GM19023 (cell line): Measurements from ENCODE around the gene LENEP.

Experiments used
- ATAC-seq: cut with Tn5 transposase; IDR thresholded peaks from one replicate; pipeline ENCODE4 v1.9.1; 2021; ENCODE audit warnings: mild to moderate bottlenecking, moderate library complexity; ENCODE audit not compliant: unreplicated experiment

The LENEP gene

DNA sequence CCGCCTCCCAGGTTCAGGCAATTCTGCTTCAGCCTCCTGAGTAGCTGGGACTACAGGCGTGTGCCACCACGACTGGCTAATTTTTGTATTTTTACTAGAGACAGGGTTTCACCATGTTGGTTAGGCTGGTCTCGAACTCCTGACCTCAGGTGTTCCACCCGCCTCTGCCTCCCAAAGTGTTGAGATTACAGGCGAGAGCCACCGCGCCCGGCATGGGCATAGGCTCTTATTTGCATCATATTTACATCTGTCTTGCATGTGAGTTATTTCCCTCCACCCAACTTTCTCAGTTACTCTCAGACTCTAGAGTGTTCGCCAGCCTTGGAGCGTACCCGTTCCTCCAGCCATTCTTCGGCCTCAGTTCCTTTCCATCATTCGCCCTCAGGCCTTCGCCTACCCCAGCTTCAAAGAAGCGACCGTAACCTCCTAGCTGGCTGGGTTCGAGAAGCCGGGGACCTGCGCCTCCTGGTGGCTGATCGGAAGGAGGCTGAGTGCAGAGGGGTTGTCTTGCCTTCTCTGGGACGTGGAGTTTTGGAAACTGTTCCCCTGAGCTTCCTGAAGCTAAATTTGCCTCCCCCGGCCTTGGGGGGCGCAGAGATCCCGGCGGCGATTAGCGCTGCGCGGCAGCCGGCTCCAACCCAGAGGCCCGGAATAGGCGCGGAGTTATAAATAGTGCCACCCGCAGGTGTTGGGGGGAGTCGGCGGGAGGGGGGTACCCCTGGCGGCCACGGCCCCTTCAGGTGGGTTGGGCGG lies 5.6 kb downstream of the LENEP start:
- ATAC-seq, result no peak

DNA sequence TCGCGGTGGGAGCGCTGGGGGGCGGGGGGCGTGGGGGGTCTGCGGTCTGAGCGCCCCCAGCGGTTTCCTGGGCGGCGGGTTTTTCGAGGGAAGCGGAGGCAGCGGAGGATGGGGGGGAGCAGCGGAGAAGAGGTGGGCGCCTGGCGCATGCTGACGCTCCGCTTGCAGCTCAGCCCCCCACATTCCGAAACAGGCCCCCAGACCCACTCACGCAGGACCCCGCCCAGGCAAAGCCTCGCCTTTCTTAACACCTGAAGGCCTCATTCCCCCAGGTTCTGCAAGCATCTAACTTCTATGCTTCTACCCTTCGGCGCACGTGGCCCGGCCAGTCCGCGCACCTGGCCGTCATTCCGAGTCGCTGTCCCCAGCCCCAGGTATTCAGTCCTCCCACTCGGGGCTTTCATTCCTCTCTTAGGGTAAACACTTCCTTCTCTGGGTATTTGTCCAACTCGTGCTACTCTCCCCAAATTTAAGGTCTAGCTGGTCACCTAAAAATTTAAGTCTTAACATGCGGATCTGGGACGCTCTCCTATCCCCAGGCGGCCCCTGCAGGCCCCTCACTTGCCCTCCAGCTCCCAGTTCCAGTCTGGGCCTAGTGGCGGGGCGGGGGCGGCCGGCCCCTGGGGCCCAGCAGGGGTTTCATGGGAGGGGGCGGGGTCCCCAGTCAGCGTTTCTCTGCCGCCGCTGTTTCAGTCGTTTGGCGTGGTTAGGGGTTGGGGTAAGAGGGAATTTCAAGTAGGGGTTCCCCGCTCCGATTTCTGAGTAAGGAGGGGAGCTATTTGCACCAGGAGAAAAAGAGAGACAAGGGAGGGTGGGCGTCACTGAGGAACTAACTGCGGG lies 6.4 kb downstream of the LENEP start:
- no peak for ATAC-seq

DNA sequence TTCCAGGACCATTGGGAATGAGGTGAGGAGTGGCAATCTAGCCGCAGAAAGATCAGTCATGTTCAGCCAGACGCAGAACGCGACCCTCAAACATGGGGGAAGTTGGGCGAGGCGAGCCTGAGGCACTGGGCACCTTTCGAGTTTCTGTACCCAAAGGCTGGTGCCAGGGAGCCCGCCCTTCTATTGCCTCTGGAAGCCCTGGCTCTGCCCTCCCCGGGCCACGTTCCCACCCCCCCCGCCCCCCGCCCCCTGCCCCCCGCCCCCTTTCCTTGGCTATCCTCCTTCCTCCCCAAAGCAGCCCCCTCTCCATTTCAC lies 7.0 kb downstream of the LENEP start:
- no peak for ATAC-seq

DNA sequence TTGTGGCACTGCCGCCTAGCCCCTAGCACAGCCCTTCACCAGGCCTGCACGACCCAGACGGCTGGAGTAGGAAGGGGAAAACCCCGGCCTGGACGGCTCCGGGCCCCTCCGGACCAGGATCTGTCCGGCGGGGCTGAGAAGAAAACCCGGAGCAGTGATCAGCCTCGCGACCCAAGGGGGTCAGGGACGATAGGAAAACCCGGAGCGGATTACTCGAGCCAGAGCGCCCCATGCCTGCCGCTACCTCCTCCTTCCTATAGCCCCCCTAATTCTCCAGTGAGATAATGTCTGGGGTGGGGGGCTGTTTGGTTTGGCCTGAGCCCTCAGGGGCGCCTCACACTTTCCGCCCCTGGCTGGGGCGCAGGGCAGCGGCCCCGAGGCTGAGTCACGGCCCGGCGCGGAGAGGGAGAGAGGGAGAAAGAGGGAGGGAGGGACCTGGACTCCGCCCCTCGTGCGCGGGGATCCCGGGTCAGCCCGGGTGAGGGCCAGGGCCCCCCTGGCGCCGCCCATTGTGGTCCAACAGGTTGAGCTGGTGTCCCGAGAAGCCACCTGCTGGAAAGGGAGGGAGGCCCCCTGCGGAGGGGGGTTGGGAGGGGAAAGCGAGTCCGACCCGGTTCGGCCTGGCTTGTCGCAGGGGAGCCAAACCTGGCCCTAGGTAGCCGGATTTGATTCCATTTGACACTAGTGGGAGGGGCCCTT lies 7.5 kb downstream of the LENEP start:
- peak; percentile 41 for ATAC-seq

DNA sequence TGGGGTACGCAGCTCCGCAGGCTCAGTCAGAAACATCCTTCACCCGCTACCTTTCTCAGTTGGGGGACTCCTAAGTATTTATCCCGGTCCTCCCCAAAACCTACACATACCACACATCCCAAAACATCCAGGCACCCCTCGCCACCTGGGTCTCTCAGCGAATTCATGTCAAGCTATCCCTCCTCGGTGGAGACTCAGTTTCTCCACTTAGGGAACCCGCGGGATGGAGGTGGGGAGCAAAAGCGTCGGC lies 8.0 kb downstream of the LENEP start:
- ATAC-seq, result no peak

DNA sequence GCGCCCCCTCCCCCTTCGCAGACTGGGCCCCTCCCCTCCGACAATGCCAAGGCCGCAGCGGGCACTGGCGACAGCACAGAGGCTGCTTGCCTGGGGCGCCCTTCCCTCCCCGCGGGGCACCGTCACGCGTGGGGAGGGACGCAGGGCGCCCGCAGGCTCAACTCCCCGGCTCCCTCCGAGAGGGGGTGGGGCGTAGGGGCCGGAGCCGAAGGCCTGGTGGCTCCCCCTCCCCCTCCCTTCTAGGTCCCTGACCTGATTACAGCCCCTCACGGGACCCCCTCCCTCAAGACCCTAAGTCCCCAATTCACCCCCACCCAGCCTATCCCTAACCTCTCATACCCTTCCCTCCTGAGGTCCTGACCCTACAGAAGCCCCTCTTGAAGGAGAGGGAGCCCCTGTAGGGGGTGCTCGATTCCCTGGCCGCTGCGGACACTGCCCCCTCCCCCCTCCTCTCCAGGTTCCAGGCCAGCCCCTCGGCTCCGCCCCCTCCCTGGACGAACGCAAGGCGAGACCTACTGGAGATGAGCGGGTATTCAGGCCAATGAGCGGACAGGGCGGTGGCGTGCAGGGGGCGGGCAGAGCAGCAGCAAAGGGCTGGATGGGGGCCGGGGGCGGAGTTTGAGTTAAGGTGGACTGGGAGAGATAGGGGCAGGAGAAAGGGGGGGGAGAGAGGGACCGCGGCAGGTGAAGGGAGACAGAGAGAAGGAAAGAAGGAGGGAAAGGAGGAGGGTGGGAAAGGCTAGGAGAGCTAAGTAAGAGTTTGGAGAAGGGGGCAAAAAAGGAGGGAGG lies 8.5 kb downstream of the LENEP start:
- ATAC-seq, result peak; percentile 56

DNA sequence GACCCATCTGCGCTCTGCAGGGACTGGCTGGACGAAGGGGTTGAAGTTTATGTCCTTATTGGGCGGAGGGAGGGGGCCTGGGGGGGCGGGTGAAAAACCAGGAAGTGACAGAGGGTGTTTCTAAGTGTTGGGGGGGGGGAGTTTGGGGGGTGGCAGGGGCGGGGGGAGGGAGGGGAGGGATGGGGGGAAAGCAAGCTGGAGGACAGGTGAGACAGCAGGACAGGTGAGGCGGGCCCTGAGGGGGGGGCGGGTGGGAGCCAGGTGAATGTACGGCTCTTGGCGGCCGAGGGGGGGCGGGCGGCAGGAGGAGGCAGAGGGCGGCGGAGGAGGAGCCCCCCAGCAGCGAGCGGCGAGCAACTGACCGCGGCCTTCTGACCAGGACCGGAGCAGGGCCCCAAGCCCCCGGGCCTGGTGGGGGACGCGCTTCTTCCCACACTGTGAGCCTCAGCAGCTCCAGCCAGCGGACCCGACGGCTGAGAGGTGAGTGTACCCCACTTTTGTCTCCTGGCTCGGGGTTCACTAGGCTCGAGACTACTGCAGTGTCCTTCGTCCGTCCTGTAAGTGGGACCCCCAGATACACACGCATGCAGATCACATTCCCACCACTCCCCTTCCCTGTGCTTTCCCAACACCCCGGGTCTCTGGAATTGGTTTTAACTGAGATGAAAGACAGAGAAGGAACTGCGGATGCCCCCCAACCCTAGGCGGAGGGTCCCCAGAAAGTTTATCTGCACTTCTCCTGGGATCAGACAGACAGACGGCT lies 9.3 kb downstream of the LENEP start, which contains the start of gene ZBTB7B:
ZBTB7B (plus strand) TSS at position 339 of the 763 bp plus-strand sequence. CDS start 11,859 bp downstream, outside the sequence.
- peak; percentile 5 for ATAC-seq

GRCh38 chr1:155003227-155003765 lies 9.9 kb downstream of the LENEP start:
- no peak for ATAC-seq

DNA sequence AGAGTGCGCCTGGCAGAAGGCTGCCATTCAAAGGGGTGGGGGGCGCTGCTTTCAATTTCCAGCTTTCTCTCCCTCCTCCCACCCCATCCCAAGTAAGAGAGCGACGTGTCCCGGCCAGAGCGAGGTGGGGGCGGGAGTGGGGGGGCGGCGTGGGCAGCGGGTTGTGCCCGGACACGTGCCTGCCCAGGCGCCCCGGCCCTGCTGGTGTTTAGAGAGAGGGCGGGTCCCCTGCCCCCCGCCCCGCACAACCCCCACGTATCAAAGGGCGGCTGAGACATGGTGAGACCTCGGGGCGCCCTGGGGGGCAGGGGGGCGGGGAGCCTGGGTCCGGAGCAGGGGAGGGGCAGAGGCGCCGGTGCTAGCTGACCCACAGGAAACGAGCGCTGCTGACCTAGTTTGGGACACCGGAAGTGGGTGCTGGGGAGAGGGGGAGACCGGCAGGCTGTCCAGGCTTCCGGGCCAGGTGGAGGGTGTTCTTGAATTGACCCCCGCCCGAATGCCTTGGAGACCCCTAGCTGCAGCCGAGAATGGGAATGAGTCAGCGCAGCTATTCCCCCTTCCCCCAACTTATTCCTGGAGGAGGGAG lies 10.5 kb downstream of the LENEP start:
- no peak for ATAC-seq

DNA sequence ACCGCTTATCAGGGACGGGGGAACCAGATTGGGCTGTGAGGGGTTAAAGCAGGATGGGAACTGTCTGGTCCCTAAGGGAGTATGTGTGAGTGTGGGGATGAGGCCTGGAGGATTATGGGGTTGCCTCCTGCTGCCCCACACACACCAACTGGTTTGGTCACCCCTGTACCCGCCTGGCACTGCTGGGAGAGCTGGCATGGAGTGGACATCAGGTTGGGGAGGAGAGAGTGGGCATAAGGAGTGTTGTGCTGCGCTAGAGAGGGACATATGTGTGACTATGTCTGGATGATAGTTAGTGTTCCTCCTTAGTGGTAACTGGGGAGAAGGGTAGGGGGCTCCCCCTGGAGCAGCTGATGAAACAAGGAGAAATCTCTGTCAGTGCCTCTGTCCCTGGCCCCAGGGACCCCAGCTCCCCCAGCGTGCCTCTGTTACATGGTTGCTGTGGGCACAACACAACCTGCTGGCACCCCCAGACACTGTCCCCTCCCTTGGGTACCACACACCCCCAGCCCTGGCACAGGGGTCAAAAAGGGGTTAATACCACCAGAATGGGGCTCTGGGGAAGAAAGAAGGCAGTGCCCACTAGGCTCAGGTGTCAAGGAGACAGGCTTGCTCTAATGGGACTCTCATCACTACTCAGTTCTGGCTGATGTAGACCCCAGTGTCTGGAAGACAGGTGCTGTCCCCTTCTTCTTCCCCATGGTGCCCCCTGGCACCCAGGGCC lies 11.1 kb downstream of the LENEP start:
- ATAC-seq, result no peak

- no peak for ATAC-seq
Measured at GRCh38 chr1:155005076-155006011, 12.0 kb downstream of the LENEP start.

- no peak for ATAC-seq
Measured at GRCh38 chr1:155006601-155007101, 13.3 kb downstream of the LENEP start.

DNA sequence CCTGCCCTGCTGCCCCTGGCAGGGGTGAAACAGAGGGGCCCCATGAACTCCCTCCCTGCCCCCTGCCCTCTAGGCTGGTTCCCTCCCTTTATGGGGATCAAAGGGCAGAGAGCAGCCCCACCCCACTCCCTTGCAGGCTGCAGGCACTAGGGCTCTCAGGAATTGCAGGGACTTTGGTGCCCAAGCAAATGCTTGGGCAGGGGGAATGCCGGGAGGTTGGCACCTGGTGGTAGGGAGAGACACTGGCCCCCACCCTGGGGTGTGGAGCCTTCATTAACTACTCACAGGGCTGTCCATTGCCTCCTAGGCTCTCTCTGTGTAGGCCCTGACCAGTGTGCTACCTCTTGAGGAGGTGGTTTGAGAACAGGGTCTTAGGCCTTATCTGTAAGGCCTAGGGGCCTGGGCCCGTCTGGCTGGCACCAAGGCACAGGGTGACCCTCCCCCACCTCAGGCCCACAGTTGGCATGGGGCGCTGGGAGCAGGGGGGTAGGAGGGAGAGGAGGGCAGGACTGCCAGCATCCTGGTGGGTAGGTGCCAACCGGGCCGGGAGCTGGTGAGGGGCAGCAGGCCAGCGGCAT lies 14.0 kb downstream of the LENEP start:
- no peak for ATAC-seq

GRCh38 chr1:155008015-155008941 lies 14.9 kb downstream of the LENEP start:
- no peak for ATAC-seq

- no peak for ATAC-seq
Measured at GRCh38 chr1:155009221-155009711, 15.9 kb downstream of the LENEP start.

GRCh38 chr1:155009742-155010141 lies 16.4 kb downstream of the LENEP start:
- ATAC-seq, result no peak
